ENCODE measurements around the gene ZMYM4. TPM values are rescaled to one million over a fixed set of nuclear protein-coding genes. Genes with fewer than 3 reads are reported as not detected.

ZMYM4 gene
- total RNA-seq, 1 donor from 2014 or later, result 95.8 TPM

- H3K27ac Mint-ChIP-seq, result no peak overlapping the region
- no peak overlapping the region for H3K4me3 Mint-ChIP-seq (ENCODE audit: low read depth)
- H3K36me3 Mint-ChIP-seq (ENCODE audit: insufficient read depth), result peaks cover 4% of the 10 kb centered on the region
- no peak for TF ChIP-seq CTCF (IDR thresholded peaks at IDR 0.05; ENCODE audit: unreplicated experiment)
- peaks cover 8% of the 10 kb centered on the region for H3K4me1 Mint-ChIP-seq (ENCODE audit: low read depth)
- peaks cover 4% of the 10 kb centered on the region for H3K27me3 Mint-ChIP-seq
- no peak for DNase-seq (ENCODE audit: low spot score, unreplicated experiment)
- H3K9me3 Mint-ChIP-seq (ENCODE audit: low read depth), result peaks cover 3% of the 10 kb centered on the region
Measured at GRCh38 chr1:35266306-35266705, 2.2 kb upstream of the ZMYM4 start.

- TF ChIP-seq CTCF (IDR thresholded peaks at IDR 0.05; ENCODE audit: unreplicated experiment), result no peak
- Mint-ChIP-seq H3K27me3 (no peaks in the 10 kb centered on the region), H3K27ac (peak overlapping the region; percentile 93), H3K4me1 (ENCODE audit: low read depth) (peaks cover 10% of the 10 kb centered on the region), H3K36me3 (ENCODE audit: insufficient read depth) (peaks cover 10% of the 10 kb centered on the region), H3K4me3 (ENCODE audit: low read depth) (peak overlapping the region; percentile 81), H3K9me3 (ENCODE audit: low read depth) (peaks cover 3% of the 10 kb centered on the region)
- DNase-seq (ENCODE audit: low spot score, unreplicated experiment), result no peak
Measured at GRCh38 chr1:35269201-35269988, 886 bp downstream of the ZMYM4 start.

- H3K27me3 Mint-ChIP-seq, result no peaks in the 10 kb centered on the region
- H3K36me3 Mint-ChIP-seq (ENCODE audit: insufficient read depth), result peaks cover 10% of the 10 kb centered on the region
Measured at GRCh38 chr1:35269989-35270289, 1.4 kb downstream of the ZMYM4 start.

GRCh38 chr1:35270836-35271235 lies 2.3 kb downstream of the ZMYM4 start:
- Mint-ChIP-seq H3K9me3 (ENCODE audit: low read depth) (peaks cover 3% of the 10 kb centered on the region), H3K27ac (no peak overlapping the region), H3K4me3 (ENCODE audit: low read depth) (peak overlapping the region; percentile 81), H3K36me3 (ENCODE audit: insufficient read depth) (peaks cover 10% of the 10 kb centered on the region), H3K27me3 (no peaks in the 10 kb centered on the region), H3K4me1 (ENCODE audit: low read depth) (peaks cover 10% of the 10 kb centered on the region)
- no peak for DNase-seq (ENCODE audit: low spot score, unreplicated experiment)
- TF ChIP-seq CTCF (IDR thresholded peaks at IDR 0.05; ENCODE audit: unreplicated experiment), result no peak

More at GRCh38 chr1:35269989-35270289, 1.4 kb downstream of the ZMYM4 start:
- no peak for TF ChIP-seq CTCF (IDR thresholded peaks at IDR 0.05; ENCODE audit: unreplicated experiment)
- peaks cover 10% of the 10 kb centered on the region for H3K4me1 Mint-ChIP-seq (ENCODE audit: low read depth)
- no peak for DNase-seq (ENCODE audit: low spot score, unreplicated experiment)
- peak overlapping the region; percentile 93 for H3K27ac Mint-ChIP-seq
- H3K4me3 Mint-ChIP-seq (ENCODE audit: low read depth), result peak overlapping the region; percentile 81
- peaks cover 3% of the 10 kb centered on the region for H3K9me3 Mint-ChIP-seq (ENCODE audit: low read depth)

- no peaks in the 10 kb centered on the region for H3K27me3 Mint-ChIP-seq
- H3K27ac Mint-ChIP-seq, result no peak overlapping the region
- H3K4me3 Mint-ChIP-seq (ENCODE audit: low read depth), result no peak overlapping the region
- no peak for TF ChIP-seq CTCF (IDR thresholded peaks at IDR 0.05; ENCODE audit: unreplicated experiment)
- H3K9me3 Mint-ChIP-seq (ENCODE audit: low read depth), result peaks cover 3% of the 10 kb centered on the region
- H3K4me1 Mint-ChIP-seq (ENCODE audit: low read depth), result peaks cover 6% of the 10 kb centered on the region
- no peak for DNase-seq (ENCODE audit: low spot score, unreplicated experiment)
- H3K36me3 Mint-ChIP-seq (ENCODE audit: insufficient read depth), result peaks cover 21% of the 10 kb centered on the region
Measured at GRCh38 chr1:35274197-35274596, 5.7 kb downstream of the ZMYM4 start.
